HG02763 (cell line): ENCODE results near the gene EIF4G3.

Source experiments
- ATAC-seq: cut with Tn5 transposase; IDR thresholded peaks from one replicate; pipeline ENCODE4 v1.9.1; 2021; ENCODE audit warnings: mild to moderate bottlenecking, moderate library complexity; ENCODE audit not compliant: unreplicated experiment

Gene EIF4G3

DNA sequence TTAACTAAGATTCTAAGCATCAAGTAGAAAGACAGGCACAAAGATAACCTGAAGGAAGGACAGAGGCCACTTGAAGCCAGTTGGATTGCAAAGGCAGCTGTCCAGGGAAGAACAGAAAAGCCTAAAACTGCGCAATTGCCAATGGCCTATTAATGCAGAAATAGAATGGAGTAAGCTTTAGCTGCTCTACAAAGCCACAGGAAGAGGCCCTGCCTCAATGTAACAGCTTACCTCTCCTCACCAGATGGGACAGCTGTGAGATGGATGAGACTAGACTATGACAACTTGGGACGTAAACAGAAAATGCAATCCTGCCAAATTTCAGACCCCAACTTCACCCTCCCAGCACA lies 176.5 kb downstream of the EIF4G3 start:
- no peak for ATAC-seq

DNA sequence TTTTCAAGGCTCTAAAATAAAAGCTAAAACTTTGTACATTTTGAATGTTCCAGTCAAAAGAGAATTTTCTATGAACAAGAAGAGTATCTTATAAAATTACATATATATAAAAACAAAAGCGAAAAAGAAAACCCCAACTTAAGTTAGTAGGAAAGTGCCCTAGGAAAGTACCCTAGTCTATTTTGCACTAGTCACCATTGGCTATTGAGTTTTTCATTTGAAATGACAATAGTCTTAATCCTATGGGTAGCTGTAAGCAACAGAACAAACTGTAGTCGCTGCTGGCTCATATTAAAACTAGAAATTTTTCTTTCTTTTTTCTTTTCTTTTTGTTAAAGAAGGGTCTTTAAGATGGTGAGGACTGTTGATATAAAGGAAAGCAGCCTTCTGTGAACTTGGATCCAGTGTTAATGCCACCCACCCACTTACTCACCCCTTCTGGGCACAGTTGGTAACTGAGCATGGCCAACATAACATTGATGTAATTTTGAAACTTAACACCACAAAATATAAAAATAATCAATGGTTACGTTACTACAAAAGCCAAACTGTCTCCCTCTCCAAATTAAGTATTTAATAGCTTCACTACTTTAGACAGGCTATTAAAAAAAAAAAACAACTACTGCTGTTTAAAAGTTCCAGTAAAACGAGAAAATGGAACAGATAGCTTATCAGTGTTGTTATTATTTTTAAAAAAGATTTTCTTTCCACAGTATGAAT lies 177.0 kb downstream of the EIF4G3 start:
- no peak for ATAC-seq

DNA sequence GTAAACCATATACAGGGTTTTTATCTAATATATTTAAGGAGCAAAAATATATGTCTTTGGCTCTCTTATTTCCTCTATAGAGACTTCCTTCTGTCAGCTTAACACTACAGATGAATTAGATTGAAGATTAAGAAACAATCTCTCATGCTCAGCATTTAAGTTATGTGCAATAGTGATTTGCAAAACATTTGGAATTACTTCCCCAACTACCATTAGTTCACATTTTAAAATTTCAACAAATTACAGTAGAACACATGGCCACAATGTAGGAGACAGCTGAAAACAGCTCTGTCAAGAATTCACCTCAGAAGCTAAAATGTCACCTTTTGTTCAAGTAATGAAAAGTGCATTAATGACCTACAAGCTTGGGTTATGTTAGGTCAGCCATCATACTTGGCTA lies 177.9 kb downstream of the EIF4G3 start:
- ATAC-seq, result no peak

DNA sequence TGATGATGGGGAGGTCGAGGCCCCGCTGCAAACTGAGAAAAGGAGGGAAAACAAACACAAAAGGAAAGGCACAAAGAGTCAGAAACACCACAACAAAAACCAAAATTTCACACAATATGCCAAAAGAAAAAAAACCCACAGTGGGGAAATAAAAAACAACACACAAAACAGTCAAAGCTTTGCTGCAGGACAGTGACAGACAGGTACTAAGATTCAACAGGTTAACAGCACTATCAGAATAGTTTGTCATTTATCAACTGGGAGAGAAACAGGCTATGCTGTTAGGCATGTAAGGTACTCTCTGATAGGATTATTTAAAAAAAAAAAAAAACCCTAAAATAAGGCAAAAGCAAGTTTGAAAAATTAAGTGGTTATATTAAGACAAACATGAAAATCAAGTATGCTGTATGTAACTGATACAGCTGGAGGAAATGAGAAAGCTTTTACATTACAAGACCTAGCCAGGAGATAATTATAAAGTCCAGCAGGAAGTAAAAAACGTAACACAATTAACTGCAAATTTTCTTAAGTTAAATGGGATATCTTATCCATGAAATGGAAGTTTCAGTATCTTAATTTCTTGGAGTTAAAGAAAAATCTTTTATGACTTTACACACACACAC lies 179.0 kb downstream of the EIF4G3 start:
- ATAC-seq, result no peak

- ATAC-seq, result no peak
These were observed 180.1 kb downstream of the EIF4G3 start for GRCh38 chr1:20996554-20996953.

GRCh38 chr1:20993716-20994575 lies 182.8 kb downstream of the EIF4G3 start:
- ATAC-seq, result no peak

DNA sequence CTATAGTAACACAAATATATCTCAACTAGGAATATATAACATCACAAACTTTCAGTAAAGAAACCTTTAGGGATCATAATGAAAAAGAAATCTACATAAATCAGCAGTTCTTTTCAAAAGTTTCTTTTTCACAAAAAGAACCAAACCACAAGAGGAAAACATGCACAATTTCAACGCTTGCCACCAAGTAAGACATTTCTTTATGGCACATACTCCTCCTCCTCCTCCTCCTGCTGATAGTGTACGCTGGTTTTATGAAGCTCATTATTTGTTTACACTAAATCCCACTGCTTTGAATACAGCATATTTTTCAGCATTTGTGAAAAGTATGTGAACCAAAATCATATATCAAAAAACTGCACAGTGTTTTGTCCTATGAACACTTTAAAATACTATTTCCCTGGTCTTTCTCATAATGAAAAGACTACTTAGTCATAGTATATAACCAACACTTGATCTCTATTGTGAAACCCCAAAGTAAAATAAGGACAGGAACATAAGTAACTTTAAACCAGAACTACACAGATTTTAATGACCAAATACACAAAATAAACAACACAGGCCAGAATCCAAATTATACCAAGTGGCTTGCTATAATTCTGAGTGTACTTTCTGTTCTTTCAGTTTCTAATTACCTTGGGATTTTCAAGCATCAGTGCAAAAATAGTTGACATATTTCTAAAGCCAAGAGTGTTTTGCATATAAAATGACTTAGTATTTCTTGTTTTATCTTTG lies 184.2 kb downstream of the EIF4G3 start:
- no peak for ATAC-seq

DNA sequence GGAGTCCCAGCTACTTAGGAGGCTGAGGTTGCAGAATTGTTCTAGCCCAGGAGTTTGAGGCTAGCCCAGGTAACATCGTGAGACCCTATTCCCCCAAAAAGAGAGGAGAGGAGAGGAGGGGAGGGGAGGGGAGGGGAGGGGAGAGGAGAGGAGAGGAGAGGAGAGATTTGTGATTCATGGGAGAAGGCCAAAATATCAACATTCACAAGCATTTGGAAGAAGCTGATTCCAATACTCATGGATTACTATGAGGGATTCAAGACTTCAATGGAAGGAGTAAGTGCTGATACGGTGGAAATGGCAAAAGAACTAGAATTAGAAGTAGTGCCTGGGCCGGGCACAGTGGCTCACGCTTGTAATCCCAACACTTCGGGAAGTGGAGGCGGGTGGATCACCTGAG lies 187.8 kb downstream of the EIF4G3 start:
- no peak for ATAC-seq

GRCh38 chr1:20987831-20988825 lies 188.6 kb downstream of the EIF4G3 start:
- ATAC-seq, result no peak

DNA sequence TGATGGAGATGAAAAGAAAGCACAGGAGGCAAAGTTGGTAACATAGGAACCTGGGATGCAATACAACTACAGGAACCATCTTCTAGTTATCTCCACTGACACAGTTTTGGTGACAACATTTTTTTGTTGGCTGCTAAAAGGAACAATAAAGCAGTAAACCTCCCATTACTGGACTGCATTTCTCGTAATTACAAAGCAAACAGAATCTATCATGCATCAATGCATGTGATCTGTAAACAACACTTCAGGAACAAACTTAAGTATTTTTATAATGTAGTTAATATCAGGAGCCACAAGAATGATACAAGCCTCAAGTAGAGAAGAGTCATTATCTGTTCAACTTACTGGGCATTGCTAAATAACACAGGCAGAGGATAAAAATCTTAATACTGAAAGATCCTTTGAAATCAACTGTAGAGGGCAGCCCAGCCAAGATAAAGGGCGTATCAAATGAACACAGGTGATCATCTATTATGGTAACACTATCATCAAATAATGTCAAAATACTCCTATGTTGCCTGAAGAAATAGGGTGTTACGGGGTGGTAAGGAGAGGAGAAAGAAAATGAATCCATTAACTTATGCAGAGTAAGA lies 193.3 kb downstream of the EIF4G3 start:
- ATAC-seq, result no peak

DNA sequence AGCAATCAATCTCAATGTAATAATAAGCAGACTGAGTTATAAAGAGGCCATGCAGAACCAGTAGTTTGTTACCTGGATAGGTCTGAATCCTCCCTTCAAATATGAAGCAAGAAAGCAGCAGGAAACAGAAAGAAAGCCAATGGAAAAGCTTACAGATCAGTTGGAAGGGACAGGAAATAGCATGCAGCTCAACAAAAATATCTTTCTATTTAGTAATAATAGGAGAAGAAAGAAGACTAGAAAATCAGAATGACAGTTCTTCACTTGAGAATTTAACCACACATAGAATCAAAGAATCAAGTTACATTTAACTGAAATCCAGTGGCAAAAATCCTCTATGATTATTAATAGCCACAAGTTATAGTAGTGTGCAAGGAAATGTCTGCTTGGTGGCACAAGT lies 194.4 kb downstream of the EIF4G3 start:
- no peak for ATAC-seq

- ATAC-seq, result no peak
These were observed 194.8 kb downstream of the EIF4G3 start for GRCh38 chr1:20981915-20982314.

- ATAC-seq, result no peak
These were observed 196.6 kb downstream of the EIF4G3 start for GRCh38 chr1:20980051-20980450.

DNA sequence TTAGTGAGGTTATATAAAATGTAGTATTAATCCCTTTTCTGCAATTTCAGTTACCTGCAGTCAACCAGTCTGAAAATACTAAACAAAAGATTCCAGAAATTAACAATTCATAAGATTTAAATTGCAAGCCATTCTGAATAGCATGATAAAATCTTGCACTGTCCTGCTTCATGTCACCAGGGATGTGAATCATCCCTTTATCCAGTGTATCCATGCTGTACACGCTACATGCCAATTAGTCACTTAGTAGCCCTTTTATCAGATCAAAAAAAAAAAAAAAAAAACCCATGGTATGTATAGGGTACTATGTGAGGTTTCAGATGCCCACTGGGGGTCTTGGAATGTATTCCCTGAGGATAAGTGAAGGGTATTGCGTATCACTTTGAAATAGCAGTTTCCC lies 198.3 kb downstream of the EIF4G3 start:
- ATAC-seq, result no peak

DNA sequence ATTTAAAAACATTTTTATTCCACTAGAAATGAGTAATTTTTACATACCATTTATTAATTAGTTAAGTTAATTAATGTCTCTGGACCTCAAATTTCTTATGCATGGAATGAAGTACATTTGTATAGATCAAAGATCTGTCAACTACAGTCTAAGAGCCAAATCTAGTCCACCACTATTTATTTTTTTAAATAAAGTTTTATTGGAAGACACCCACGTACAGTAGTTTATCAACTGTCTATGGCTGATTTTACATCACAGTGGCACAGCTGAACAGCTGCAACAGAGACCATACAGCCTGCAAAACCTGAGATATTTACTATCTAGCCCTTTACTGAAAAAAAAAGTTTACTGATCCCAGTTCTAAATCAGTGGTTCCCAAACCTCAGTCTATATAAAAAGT lies 201.0 kb downstream of the EIF4G3 start:
- no peak for ATAC-seq

DNA sequence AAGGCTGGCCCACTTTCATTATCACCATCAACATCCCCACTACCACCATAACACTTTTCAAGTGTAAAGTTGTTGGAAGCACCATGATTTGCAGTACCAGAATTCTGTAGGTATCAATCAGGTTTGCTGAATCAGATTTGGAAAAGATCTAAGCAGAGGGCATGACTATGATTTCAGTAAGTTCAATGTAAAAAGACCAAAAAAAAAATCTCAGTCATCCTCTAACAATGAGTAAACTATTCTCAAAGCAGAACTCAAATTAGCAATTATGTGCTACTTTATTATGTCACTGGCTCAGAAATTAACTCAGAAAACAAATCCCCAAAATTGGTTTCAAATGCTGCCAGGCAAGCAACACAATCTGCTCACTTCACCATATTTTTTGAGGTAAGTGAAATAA lies 201.7 kb downstream of the EIF4G3 start:
- ATAC-seq, result no peak

GRCh38 chr1:20974069-20974468 lies 202.6 kb downstream of the EIF4G3 start:
- ATAC-seq, result no peak

- ATAC-seq, result no peak
These were observed 203.8 kb downstream of the EIF4G3 start for GRCh38 chr1:20972855-20973254.

GRCh38 chr1:20964540-20965484 lies 211.9 kb downstream of the EIF4G3 start:
- ATAC-seq, result peak; percentile 72
